ENCODE results near the gene PDE6H. TPM values are rescaled to one million over a fixed set of nuclear protein-coding genes. Genes with fewer than 3 reads are reported as not detected.

PDE6H gene
- total and polyA plus RNA-seq, 4 donors: 0.08 to 0.88 TPM; not detected in 2

DNA sequence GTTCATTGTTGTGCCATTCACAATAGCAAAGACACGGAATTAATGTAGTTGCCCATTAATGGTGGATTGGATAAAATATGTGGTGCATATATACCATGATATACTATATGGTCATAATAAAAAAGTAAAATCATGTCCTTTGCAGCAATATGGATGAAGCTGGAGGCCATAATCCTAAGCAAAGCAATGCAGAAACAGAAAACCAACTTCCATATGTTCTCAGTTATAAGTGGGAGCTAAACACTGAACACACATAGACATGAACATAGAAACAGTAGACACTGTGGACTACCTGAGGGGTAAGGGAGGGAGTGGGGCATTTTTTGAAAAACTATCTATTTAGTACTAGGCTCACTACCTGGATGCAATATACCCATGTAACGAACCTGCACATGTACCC, 31.5 kb upstream of the PDE6H start:
- TF ChIP-seq, protein P1, sequence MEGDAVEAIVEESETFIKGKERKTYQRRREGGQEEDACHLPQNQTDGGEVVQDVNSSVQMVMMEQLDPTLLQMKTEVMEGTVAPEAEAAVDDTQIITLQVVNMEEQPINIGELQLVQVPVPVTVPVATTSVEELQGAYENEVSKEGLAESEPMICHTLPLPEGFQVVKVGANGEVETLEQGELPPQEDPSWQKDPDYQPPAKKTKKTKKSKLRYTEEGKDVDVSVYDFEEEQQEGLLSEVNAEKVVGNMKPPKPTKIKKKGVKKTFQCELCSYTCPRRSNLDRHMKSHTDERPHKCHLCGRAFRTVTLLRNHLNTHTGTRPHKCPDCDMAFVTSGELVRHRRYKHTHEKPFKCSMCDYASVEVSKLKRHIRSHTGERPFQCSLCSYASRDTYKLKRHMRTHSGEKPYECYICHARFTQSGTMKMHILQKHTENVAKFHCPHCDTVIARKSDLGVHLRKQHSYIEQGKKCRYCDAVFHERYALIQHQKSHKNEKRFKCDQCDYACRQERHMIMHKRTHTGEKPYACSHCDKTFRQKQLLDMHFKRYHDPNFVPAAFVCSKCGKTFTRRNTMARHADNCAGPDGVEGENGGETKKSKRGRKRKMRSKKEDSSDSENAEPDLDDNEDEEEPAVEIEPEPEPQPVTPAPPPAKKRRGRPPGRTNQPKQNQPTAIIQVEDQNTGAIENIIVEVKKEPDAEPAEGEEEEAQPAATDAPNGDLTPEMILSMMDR (IDR thresholded peaks at IDR 0.05; ENCODE audit: control extremely low read depth, extremely low read depth): no peak
- DNase-seq (no peak), ATAC-seq (ENCODE audit: insufficient read depth, low FRiP score) (no peak)
- H3K4me3 ChIP-seq: no peak overlapping the region
- peaks cover 0 to 7% (median 1%) of the 10 kb centered on the region in 4 donors for H3K36me3 ChIP-seq (ENCODE audit: control insufficient read depth in 4 of 4, insufficient read depth in 4 of 4, low read length in 4 of 4)
- H3K27ac ChIP-seq (ENCODE audit: low read depth in 1 of 2, low read length in 1 of 2): no peak overlapping the region
- H3K4me1 ChIP-seq (ENCODE audit: control insufficient read depth in 5 of 5, insufficient read depth in 5 of 5, low read length in 5 of 5): no peaks in the 10 kb centered on the region
- no peaks in the 10 kb centered on the region for H3K27me3 ChIP-seq (ENCODE audit: control insufficient read depth in 3 of 3, insufficient read depth in 3 of 3, low read length in 2 of 3)
- H3K9me3 ChIP-seq (ENCODE audit: control insufficient read depth in 4 of 4, insufficient read depth in 3 of 4, low read length in 3 of 4): no peaks in the 10 kb centered on the region
- no peak overlapping the region for H3K9ac ChIP-seq (ENCODE audit: insufficient read depth in 1 of 2, low read length in 2 of 2)
- 92 to 94% methylated on average over 2 of the region's 2 CpGs for WGBS, 2 donors

- TF ChIP-seq, protein P1 (IDR thresholded peaks at IDR 0.05; ENCODE audit: control extremely low read depth, extremely low read depth): no peak
- peaks cover 0 to 9% (median 1%) of the 10 kb centered on the region in 4 donors for H3K36me3 ChIP-seq (ENCODE audit: control insufficient read depth in 4 of 4, insufficient read depth in 4 of 4, low read length in 4 of 4)
- H3K27ac ChIP-seq (ENCODE audit: low read depth in 1 of 2, low read length in 1 of 2): no peak overlapping the region
- ATAC-seq (ENCODE audit: insufficient read depth, low FRiP score) (no peak), DNase-seq (no peak)
- H3K9me3 ChIP-seq (ENCODE audit: control insufficient read depth in 4 of 4, insufficient read depth in 3 of 4, low read length in 3 of 4): no peaks in the 10 kb centered on the region
- H3K4me3 ChIP-seq: no peak overlapping the region
- no peaks in the 10 kb centered on the region for H3K27me3 ChIP-seq (ENCODE audit: control insufficient read depth in 3 of 3, insufficient read depth in 3 of 3, low read length in 2 of 3)
- H3K9ac ChIP-seq (ENCODE audit: insufficient read depth in 1 of 2, low read length in 2 of 2): no peak overlapping the region
- 76 to 88% methylated on average over 12 of the region's 12 CpGs for WGBS, 2 donors
- peaks cover 0 to 2% (median 0%) of the 10 kb centered on the region in 5 donors for H3K4me1 ChIP-seq (ENCODE audit: control insufficient read depth in 5 of 5, insufficient read depth in 5 of 5, low read length in 5 of 5)
Measured at GRCh38 chr12:14942196-14942931, 30.5 kb upstream of the PDE6H start.

DNA sequence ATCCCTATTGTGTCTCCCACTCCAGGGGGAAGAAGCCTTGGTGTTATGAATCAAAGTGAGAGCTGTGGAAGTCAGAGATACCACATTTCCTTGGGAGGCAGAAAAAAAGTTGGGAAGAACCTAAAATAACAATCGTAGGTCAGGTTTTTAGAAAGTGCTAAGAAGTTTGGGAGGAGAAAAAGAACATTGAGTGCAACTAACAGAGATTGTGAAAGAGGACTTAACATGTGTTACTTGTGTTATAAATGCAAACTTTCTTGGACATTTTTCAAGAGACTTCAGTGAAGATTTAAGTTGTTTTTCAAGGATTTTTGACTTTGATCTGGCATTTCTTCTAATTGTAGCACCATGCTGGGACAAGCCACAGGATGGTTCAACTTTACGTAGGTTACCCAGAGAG, 26.7 kb upstream of the PDE6H start:
- DNase-seq (no peak), ATAC-seq (ENCODE audit: insufficient read depth, low FRiP score) (no peak)
- 69 to 82% methylated on average over 2 of the region's 2 CpGs for WGBS, 2 donors
- Histone ChIP-seq H3K27me3 (ENCODE audit: control insufficient read depth in 3 of 3, insufficient read depth in 3 of 3, low read length in 2 of 3) (no peaks in the 10 kb centered on the region), H3K9me3 (ENCODE audit: control insufficient read depth in 4 of 4, insufficient read depth in 3 of 4, low read length in 3 of 4) (no peaks in the 10 kb centered on the region), H3K9ac (ENCODE audit: insufficient read depth in 1 of 2, low read length in 2 of 2) (no peak overlapping the region), H3K36me3 (ENCODE audit: control insufficient read depth in 4 of 4, insufficient read depth in 4 of 4, low read length in 4 of 4) (peaks cover 0 to 12% (median 3%) of the 10 kb centered on the region in 4 donors), H3K4me1 (ENCODE audit: control insufficient read depth in 5 of 5, insufficient read depth in 5 of 5, low read length in 5 of 5) (peaks cover 4 to 17% (median 10%) of the 10 kb centered on the region in 5 donors), H3K27ac (ENCODE audit: low read depth in 1 of 2, low read length in 1 of 2) (no peak overlapping the region), H3K4me3 (no peak overlapping the region)
- TF ChIP-seq, protein P1 (IDR thresholded peaks at IDR 0.05; ENCODE audit: control extremely low read depth, extremely low read depth): no peak

All from lung (tissue), 12 donors.